Thymus (tissue), 11 donors: Measurements from ENCODE around the gene SPINT3. TPM values are rescaled to one million over a fixed set of nuclear protein-coding genes. Genes with fewer than 3 reads are reported as not detected.

Experiments
- DNase-seq, 9 donors: peaks; one replicate each; pipeline ENCODE4 v3.0.0-alpha.2; 2013; ENCODE audit warnings: low spot score in 9 of 9, low read depth in 6 of 9, missing footprints in 1 of 9
- H3K27ac ChIP-seq, 2 donors: one replicate each; pipeline ENCODE4 v1.5.1; 2013; ENCODE audit warnings: control low read depth in 1 of 2, low read depth in 1 of 2, low read length in 1 of 2, mild to moderate bottlenecking in 1 of 2, moderate library complexity in 1 of 2
- H3K27me3 ChIP-seq, 2 donors: one replicate each; pipeline ENCODE4 v1.5.1; 2013; ENCODE audit warnings: low read length in 1 of 2; ENCODE audit not compliant: control insufficient read depth in 2 of 2, insufficient read depth in 1 of 2
- H3K36me3 ChIP-seq, 2 donors: one replicate each; pipeline ENCODE4 v1.5.1; 2013; ENCODE audit warnings: low read length in 1 of 2, mild to moderate bottlenecking in 1 of 2, moderate library complexity in 1 of 2; ENCODE audit not compliant: control insufficient read depth in 2 of 2, insufficient read depth in 2 of 2
- H3K4me1 ChIP-seq, 2 donors: one replicate each; pipeline ENCODE4 v1.5.1; 2013; ENCODE audit warnings: low read length in 2 of 2; ENCODE audit not compliant: control insufficient read depth in 2 of 2, insufficient read depth in 2 of 2
- H3K4me3 ChIP-seq, 2 donors: one replicate each; pipeline ENCODE4 v1.5.1; 2013; ENCODE audit warnings: low read length in 2 of 2, control low read depth in 1 of 2, mild to moderate bottlenecking in 1 of 2
- H3K9me3 ChIP-seq, 2 donors: one replicate each; pipeline ENCODE4 v1.5.1; 2013; ENCODE audit warnings: low read length in 1 of 2, mild to moderate bottlenecking in 1 of 2; ENCODE audit not compliant: control insufficient read depth in 2 of 2, insufficient read depth in 1 of 2
- WGBS: extraction: QIAGEN DNeasy Blood & Tissue Kit; methylation state at CpG from one replicate; pipeline ENCODE4 v1.1.7; 2013; 5-methylcytosine and 5-hydroxymethylcytosine counted together
- polyA plus RNA-seq: library from polyadenylated mRNA; stranded (reverse); fragments of 200-250 nt; gene quantifications from one replicate; pipeline ENCODE4 v1.2.3, GENCODE V29; 2013
- total RNA-seq: library from RNA; stranded (reverse); fragments of 120-200 nt; gene quantifications from one replicate; pipeline ENCODE4 v1.2.4, GENCODE V29; 2013
- donor health status: healthy.

Gene SPINT3
- total and polyA plus RNA-seq, 2 donors = not detected

GRCh38 chr20:45469336-45470261 lies 45.8 kb downstream of the SPINT3 start, which contains the start of gene WFDC2:
Gene WFDC2 (plus strand): TSS chr20:45469753. CDS start chr20:45469782, 29 bp downstream.
- H3K4me3 ChIP-seq = peak within 1 kb of the TSS in 1 of 2 donors; percentile 40
- peaks cover 37 to 52% of the 10 kb centered on the region in 2 donors for H3K27me3 ChIP-seq
- no peak for DNase-seq

GRCh38 chr20:45467861-45468260 lies 47.6 kb downstream of the SPINT3 start:
- Histone ChIP-seq H3K9me3 (peaks cover 0 to 2% of the 10 kb centered on the region in 2 donors), H3K4me3 (no peak overlapping the region), H3K27me3 (peaks cover 37 to 55% of the 10 kb centered on the region in 2 donors), H3K4me1 (no peaks in the 10 kb centered on the region), H3K27ac (no peak overlapping the region), H3K36me3 (no peaks in the 10 kb centered on the region)
- no peak for DNase-seq
- WGBS = 89% methylated on average over 3 of the region's 3 CpGs

More at GRCh38 chr20:45469336-45470261, 45.8 kb downstream of the SPINT3 start, which contains the start of gene WFDC2:
- peak within 1 kb of the TSS in 1 of 2 donors; percentile 31 for H3K27ac ChIP-seq
- 18% methylated on average over 54 of the region's 54 CpGs for WGBS
- peaks cover 0 to 2% of the 10 kb centered on the region in 2 donors for H3K9me3 ChIP-seq
- no peaks in the 10 kb centered on the region for H3K4me1 ChIP-seq
- H3K36me3 ChIP-seq = no peaks in the 10 kb centered on the region

GRCh38 chr20:45467172-45467571 lies 48.2 kb downstream of the SPINT3 start:
- Histone ChIP-seq H3K4me1 (no peaks in the 10 kb centered on the region), H3K9me3 (peaks cover 0 to 2% of the 10 kb centered on the region in 2 donors), H3K27ac (no peak overlapping the region), H3K36me3 (no peaks in the 10 kb centered on the region), H3K27me3 (peaks cover 37 to 55% of the 10 kb centered on the region in 2 donors), H3K4me3 (no peak overlapping the region)
- no peak for DNase-seq
- 94% methylated on average over 6 of the region's 6 CpGs for WGBS

GRCh38 chr20:45465491-45466266 lies 49.7 kb downstream of the SPINT3 start:
- no peak for DNase-seq
- no peak overlapping the region for H3K27ac ChIP-seq
- no peaks in the 10 kb centered on the region for H3K4me1 ChIP-seq
- H3K36me3 ChIP-seq = no peaks in the 10 kb centered on the region
- 8% methylated on average over 1 of the region's 1 CpG for WGBS
- peaks cover 25 to 44% of the 10 kb centered on the region in 2 donors for H3K27me3 ChIP-seq
- peaks cover 0 to 2% of the 10 kb centered on the region in 2 donors for H3K9me3 ChIP-seq
- no peak overlapping the region for H3K4me3 ChIP-seq

- Histone ChIP-seq H3K27ac (no peak overlapping the region), H3K4me3 (no peak overlapping the region), H3K36me3 (no peaks in the 10 kb centered on the region), H3K9me3 (no peaks in the 10 kb centered on the region), H3K4me1 (no peaks in the 10 kb centered on the region), H3K27me3 (peaks cover 7 to 26% of the 10 kb centered on the region in 2 donors)
- 94% methylated on average over 4 of the region's 4 CpGs for WGBS
- no peak for DNase-seq
Measured at GRCh38 chr20:45463709-45464108, 51.7 kb downstream of the SPINT3 start.

GRCh38 chr20:45462711-45463509 lies 52.5 kb downstream of the SPINT3 start:
- Histone ChIP-seq H3K27me3 (peaks cover 2 to 18% of the 10 kb centered on the region in 2 donors), H3K4me1 (no peaks in the 10 kb centered on the region), H3K27ac (no peak overlapping the region), H3K9me3 (no peaks in the 10 kb centered on the region), H3K4me3 (no peak overlapping the region), H3K36me3 (no peaks in the 10 kb centered on the region)
- DNase-seq = no peak
- WGBS = 97% methylated on average over 6 of the region's 6 CpGs

Other genes with a start within 250 kb of the SPINT3 start
- not detected for gene RBPJL, start 208.8 kb downstream of the SPINT3 start, total RNA-seq
- 0.07 TPM for gene RBPJL, start 208.8 kb downstream of the SPINT3 start, polyA plus RNA-seq
- gene MATN4, start 207.3 kb downstream of the SPINT3 start, total RNA-seq = 0.14 TPM
- gene MATN4, start 207.3 kb downstream of the SPINT3 start, polyA plus RNA-seq = 0.14 TPM
- 7.4 TPM for gene SDC4, start 167.2 kb downstream of the SPINT3 start, total RNA-seq
- 18.9 TPM for gene SDC4, start 167.2 kb downstream of the SPINT3 start, polyA plus RNA-seq
- 15.2 TPM for gene SYS1, start 152.5 kb downstream of the SPINT3 start, total RNA-seq
- 19.7 TPM for gene SYS1, start 152.5 kb downstream of the SPINT3 start, polyA plus RNA-seq
- 0.24 TPM for gene TP53TG5, start 137.3 kb downstream of the SPINT3 start, total RNA-seq
- 0.27 TPM for gene TP53TG5, start 137.3 kb downstream of the SPINT3 start, polyA plus RNA-seq
- gene DBNDD2, start 107.3 kb downstream of the SPINT3 start, total RNA-seq = 8.7 TPM
- 54.2 TPM for gene DBNDD2, start 107.3 kb downstream of the SPINT3 start, polyA plus RNA-seq
- gene PIGT, start 99.5 kb downstream of the SPINT3 start, total RNA-seq = 28.1 TPM
- 52.6 TPM for gene PIGT, start 99.5 kb downstream of the SPINT3 start, polyA plus RNA-seq
- gene WFDC2, start 45.9 kb downstream of the SPINT3 start, total RNA-seq = 5.6 TPM
- 48.4 TPM for gene WFDC2, start 45.9 kb downstream of the SPINT3 start, polyA plus RNA-seq
- not detected for gene WFDC6, start 23.9 kb upstream of the SPINT3 start, total RNA-seq
- 0.27 TPM for gene WFDC6, start 23.9 kb upstream of the SPINT3 start, polyA plus RNA-seq
- not detected for gene EPPIN, start 31.8 kb upstream of the SPINT3 start, total RNA-seq
- 0.21 TPM for gene EPPIN, start 31.8 kb upstream of the SPINT3 start, polyA plus RNA-seq
- gene WFDC8, start 63.7 kb upstream of the SPINT3 start, total RNA-seq = not detected
- gene WFDC8, start 63.7 kb upstream of the SPINT3 start, polyA plus RNA-seq = not detected
- gene WFDC10A, start 114.1 kb upstream of the SPINT3 start, total RNA-seq = not detected
- gene WFDC10A, start 114.1 kb upstream of the SPINT3 start, polyA plus RNA-seq = 0.09 TPM
- not detected for gene WFDC9, start 115.7 kb upstream of the SPINT3 start, total RNA-seq
- not detected for gene WFDC9, start 115.7 kb upstream of the SPINT3 start, polyA plus RNA-seq
- not detected for gene WFDC11, start 154.6 kb upstream of the SPINT3 start, total RNA-seq
- 0.14 TPM for gene WFDC11, start 154.6 kb upstream of the SPINT3 start, polyA plus RNA-seq
- not detected for gene WFDC13, start 186.4 kb upstream of the SPINT3 start, total RNA-seq
- 0.07 TPM for gene WFDC13, start 186.4 kb upstream of the SPINT3 start, polyA plus RNA-seq
- gene WFDC10B, start 189.4 kb upstream of the SPINT3 start, total RNA-seq = not detected
- 0.23 TPM for gene WFDC10B, start 189.4 kb upstream of the SPINT3 start, polyA plus RNA-seq
- gene SPINT4, start 206.7 kb upstream of the SPINT3 start, total RNA-seq = not detected
- not detected for gene SPINT4, start 206.7 kb upstream of the SPINT3 start, polyA plus RNA-seq